Keratinocyte (primary cell): ENCODE measurements around the gene AKAP13.

Source experiments
- EZH2 ChIP-seq: IDR thresholded peaks from one replicate; pipeline ENCODE4 v1.6.1; 2012; ENCODE audit warnings: inconsistent platforms, mild to moderate bottlenecking, low read length, moderate library complexity
- TF ChIP-seq, protein P1 (sequence below), 3 experiments: IDR thresholded peaks in 1 of 3; conservative IDR thresholded peaks in 1 of 3; optimal IDR thresholded peaks in 1 of 3; 2 replicates in 2 of 3; 3 replicates in 1 of 3; pipeline versions ENCODE3 to v1.5.1; 2011; ENCODE audit warnings: low read length in 3 of 3, mild to moderate bottlenecking in 3 of 3, moderate library complexity in 2 of 3, control low read depth in 1 of 3, inconsistent platforms in 1 of 3; ENCODE audit not compliant: insufficient read depth in 2 of 3; ENCODE audit errors: extremely low read depth in 1 of 3

DNA sequence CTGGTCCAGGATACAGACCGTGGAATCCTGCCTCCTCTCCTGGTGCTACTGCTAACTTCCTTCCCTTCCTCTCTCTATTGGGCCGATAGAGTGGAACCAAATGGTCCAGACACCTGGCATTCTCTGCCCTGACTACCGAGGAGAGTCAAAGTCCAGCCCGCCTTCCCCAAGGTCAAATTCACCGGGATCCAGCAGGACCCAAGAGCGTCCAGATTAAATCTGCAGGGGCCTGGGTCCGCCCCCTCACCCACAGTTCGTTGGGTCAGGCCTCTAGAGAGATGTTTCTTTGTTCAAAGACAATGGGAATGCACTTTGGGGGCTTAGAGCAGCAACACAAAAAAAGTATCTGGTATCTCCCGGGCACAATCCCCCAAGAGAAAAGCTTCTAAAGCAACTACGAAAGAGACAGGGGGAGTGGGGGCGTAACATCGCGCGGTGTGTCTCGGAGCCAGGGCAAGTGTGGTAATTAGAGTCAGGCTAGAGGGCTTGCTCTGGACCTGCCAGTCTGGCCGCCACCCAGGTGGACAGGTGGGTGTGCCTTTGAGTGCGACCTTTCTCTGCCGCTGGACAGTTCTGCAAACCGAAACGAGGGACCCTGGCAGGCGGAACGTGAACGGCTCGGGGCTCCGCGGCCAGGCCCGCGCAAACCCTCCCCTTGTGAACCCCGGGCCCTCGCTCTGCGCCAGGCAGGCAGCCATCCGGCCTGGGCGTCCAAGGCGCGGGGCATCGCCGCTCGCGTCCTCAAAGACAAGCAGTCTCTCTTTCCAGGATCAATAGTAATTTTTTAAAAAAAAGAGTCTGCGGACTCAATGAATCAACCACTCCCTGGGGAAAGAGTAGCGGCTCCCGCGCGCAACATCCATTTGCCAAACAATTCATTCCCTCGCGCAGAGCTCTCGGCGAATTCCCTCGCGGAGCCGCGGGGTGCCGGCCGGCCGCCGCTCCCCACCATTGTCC, 413.5 kb downstream of the AKAP13 start:
- TF ChIP-seq, protein P1, sequence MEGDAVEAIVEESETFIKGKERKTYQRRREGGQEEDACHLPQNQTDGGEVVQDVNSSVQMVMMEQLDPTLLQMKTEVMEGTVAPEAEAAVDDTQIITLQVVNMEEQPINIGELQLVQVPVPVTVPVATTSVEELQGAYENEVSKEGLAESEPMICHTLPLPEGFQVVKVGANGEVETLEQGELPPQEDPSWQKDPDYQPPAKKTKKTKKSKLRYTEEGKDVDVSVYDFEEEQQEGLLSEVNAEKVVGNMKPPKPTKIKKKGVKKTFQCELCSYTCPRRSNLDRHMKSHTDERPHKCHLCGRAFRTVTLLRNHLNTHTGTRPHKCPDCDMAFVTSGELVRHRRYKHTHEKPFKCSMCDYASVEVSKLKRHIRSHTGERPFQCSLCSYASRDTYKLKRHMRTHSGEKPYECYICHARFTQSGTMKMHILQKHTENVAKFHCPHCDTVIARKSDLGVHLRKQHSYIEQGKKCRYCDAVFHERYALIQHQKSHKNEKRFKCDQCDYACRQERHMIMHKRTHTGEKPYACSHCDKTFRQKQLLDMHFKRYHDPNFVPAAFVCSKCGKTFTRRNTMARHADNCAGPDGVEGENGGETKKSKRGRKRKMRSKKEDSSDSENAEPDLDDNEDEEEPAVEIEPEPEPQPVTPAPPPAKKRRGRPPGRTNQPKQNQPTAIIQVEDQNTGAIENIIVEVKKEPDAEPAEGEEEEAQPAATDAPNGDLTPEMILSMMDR (optimal IDR thresholded peaks at IDR 0.05 in 1 of 3, IDR thresholded peaks at IDR 0.05 in 1 of 3, conservative IDR thresholded peaks at IDR 0.05 in 1 of 3; ENCODE audit: extremely low read depth in 1 of 3, insufficient read depth in 2 of 3, low read length in 3 of 3), result no peak
- no peak for TF ChIP-seq EZH2
